ENCODE measurements around the gene GTF2IRD1. TPM values are rescaled to one million over a fixed set of nuclear protein-coding genes. Genes with fewer than 3 reads are reported as not detected.
"Not testable (repeated sequence)": the region's sequence is repeated elsewhere in the genome, so short reads cannot be mapped to it uniquely, and the experiment has no call there.

GTF2IRD1 gene
- total RNA-seq, 6 experiments from 2014 or later = 19.7 to 24.6 (median 22.4) TPM

DNA sequence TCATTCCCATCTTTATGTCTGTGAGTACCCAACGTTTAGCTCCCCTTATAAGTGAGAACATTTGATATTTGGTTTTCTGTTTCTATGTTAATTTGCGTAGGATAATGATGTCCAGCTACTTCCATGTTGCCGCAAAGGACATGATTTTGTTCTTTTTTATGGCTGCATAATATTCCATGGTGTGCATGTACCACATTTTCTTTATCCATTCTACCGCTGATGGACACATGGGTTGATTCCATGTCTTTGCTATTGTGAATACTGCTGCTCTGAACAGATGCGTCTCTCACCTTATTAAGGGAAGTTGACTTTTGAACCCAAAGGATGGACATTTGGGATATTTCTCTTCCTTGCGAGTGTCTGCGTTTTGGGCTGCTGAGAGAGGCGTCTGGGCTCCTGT lies 50.2 kb downstream of the GTF2IRD1 start:
- DNase-seq = no peak
- TF ChIP-seq, protein P1, sequence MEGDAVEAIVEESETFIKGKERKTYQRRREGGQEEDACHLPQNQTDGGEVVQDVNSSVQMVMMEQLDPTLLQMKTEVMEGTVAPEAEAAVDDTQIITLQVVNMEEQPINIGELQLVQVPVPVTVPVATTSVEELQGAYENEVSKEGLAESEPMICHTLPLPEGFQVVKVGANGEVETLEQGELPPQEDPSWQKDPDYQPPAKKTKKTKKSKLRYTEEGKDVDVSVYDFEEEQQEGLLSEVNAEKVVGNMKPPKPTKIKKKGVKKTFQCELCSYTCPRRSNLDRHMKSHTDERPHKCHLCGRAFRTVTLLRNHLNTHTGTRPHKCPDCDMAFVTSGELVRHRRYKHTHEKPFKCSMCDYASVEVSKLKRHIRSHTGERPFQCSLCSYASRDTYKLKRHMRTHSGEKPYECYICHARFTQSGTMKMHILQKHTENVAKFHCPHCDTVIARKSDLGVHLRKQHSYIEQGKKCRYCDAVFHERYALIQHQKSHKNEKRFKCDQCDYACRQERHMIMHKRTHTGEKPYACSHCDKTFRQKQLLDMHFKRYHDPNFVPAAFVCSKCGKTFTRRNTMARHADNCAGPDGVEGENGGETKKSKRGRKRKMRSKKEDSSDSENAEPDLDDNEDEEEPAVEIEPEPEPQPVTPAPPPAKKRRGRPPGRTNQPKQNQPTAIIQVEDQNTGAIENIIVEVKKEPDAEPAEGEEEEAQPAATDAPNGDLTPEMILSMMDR (IDR thresholded peaks at IDR 0.05) = no peak
- Mint-ChIP-seq H3K9me3 (no peaks in the 10 kb centered on the region), H3K27me3 (ENCODE audit: insufficient read depth) (no peaks in the 10 kb centered on the region), H3K27ac (no peak overlapping the region), H3K4me3 (no peak overlapping the region), H3K4me1 (ENCODE audit: low read depth) (no peaks in the 10 kb centered on the region), H3K36me3 (ENCODE audit: low read depth) (peaks cover 10% of the 10 kb centered on the region)

DNA sequence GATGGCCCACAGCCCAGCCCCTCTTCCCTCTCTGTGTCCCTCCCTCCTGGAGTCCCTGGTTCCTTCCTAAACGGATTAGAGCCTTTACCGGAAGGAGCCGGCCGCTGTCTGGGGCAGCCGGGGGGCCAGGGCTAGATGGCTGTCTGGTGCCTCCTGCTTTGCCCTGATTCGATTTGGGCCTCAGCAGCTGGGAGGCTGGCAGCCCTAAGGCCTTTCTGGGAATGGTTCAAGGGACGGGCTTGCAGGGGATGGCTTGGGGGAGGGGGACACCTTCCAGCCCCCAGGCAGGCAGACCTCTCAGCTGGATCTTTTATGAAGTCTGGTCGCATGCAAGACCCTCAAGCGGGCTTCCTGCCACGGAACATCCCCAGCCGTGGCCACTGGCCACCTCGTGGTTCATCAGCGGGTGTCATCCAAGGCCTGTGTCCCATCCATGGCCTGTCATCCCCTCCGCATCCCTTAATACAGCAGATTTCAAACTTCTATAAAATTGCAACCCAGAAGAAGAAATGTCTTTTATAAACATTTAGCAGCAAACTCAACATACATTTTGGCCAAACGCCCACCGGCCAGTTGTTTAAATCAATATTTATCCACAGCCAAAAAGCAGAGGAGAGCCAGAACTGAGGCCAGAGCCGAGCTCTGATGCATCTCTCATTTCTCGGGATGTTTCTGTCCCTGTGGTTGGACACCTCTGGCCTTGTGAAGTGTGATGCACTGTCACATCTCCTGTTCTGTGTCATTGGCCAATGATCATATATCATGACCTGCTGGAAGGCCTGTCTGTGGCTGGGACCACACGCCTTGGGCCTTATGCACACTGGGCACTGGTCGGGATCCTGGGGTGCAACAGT lies 52.0 kb downstream of the GTF2IRD1 start:
- DNase-seq = no peak
- Mint-ChIP-seq H3K36me3 (ENCODE audit: low read depth) (peaks cover 6% of the 10 kb centered on the region), H3K27me3 (ENCODE audit: insufficient read depth) (no peaks in the 10 kb centered on the region), H3K4me1 (ENCODE audit: low read depth) (no peaks in the 10 kb centered on the region), H3K4me3 (no peak overlapping the region), H3K27ac (no peak overlapping the region), H3K9me3 (no peaks in the 10 kb centered on the region)
- TF ChIP-seq, protein P1 (IDR thresholded peaks at IDR 0.05) = no peak

DNA sequence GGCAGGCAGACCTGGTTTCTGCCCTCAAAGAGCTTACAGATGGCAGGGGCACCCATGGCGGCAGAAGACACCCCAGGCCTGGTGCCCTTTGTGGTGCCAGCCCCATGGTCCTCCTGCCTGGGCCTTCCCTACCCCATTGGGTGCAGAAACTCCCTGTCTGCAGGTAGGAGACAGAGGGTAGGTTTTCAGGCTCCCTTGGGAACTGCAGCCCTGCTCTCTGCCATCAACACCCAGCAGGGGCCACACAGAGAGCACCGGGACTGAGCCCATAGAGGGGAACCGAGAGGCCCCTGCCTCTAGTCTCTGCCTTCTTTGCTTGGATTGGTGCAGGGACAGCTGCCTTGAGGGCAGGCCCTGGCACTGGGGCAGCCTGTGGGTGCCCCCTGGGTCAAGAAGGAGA lies 52.6 kb downstream of the GTF2IRD1 start:
- no peaks in the 10 kb centered on the region for H3K4me1 Mint-ChIP-seq (ENCODE audit: low read depth)
- TF ChIP-seq, protein P1 (IDR thresholded peaks at IDR 0.05) = no peak
- H3K9me3 Mint-ChIP-seq = no peaks in the 10 kb centered on the region
- no peak for DNase-seq
- H3K27ac Mint-ChIP-seq = no peak overlapping the region
- H3K27me3 Mint-ChIP-seq (ENCODE audit: insufficient read depth) = no peaks in the 10 kb centered on the region
- H3K4me3 Mint-ChIP-seq = no peak overlapping the region
- peaks cover 6% of the 10 kb centered on the region for H3K36me3 Mint-ChIP-seq (ENCODE audit: low read depth)

DNA sequence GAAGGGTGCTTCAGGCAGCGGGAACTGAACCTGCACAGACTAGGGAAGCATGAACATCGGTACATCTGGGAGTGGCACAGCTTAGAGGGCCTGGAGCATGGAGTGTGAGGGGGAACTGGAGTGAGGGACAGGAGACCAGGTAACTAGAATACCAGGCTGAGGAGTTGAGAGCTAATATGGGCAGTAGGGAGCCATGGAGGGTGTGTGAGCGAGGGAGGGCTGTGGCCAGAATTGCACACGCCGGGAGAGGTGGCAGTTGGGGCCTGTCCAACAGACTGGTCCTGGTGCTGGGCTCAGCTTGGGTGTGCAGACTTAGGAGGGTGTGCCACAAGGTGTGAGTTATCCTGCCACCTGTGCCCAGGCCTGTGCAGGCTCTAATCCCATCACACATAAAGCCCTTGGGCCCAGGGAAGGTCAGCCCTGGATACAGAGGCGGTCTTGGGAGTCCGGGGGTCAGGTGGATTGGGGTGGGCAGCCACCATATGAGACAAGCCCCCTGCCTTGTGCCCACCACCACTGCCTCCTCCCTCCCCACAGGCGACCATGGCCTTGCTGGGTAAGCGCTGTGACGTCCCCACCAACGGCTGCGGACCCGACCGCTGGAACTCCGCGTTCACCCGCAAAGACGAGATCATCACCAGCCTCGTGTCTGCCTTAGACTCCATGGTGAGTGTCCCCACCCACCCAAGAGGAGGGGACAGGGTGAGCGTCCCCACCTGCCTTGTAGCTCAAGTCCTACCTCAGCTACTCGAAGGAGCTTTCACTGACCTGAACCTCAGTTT lies 54.0 kb downstream of the GTF2IRD1 start:
- TF ChIP-seq, protein P1 (IDR thresholded peaks at IDR 0.05) = no peak
- no peaks in the 10 kb centered on the region for H3K9me3 Mint-ChIP-seq
- no peak overlapping the region for H3K4me3 Mint-ChIP-seq
- H3K27ac Mint-ChIP-seq = no peak overlapping the region
- no peak for DNase-seq
- H3K36me3 Mint-ChIP-seq (ENCODE audit: low read depth) = peaks cover 6% of the 10 kb centered on the region
- H3K4me1 Mint-ChIP-seq (ENCODE audit: low read depth) = no peaks in the 10 kb centered on the region
- H3K27me3 Mint-ChIP-seq (ENCODE audit: insufficient read depth) = no peaks in the 10 kb centered on the region

DNA sequence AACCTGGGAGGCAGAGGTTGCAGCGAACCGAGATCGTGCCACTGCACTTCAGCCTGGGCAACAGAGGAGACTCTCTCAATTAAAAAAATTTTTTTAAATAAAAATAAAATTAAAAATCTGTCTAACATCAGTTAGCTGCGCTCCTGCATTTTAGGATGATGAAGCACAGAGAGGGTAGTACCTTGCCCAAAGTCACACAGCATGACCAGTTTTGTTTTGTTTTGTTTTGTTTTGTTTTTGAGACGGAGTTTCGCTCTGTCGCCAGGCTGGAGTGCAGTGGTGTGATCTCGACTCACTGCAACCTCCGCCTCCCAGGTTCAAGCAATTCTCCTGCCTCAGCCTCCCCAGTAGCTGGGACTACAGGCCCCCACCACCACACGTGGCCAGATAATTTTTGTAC lies 55.7 kb downstream of the GTF2IRD1 start:
- not testable (repeated sequence) for DNase-seq; H3K27me3 Mint-ChIP-seq (ENCODE audit: insufficient read depth); H3K36me3 Mint-ChIP-seq (ENCODE audit: low read depth); H3K9me3 Mint-ChIP-seq; H3K4me3 Mint-ChIP-seq; H3K27ac Mint-ChIP-seq; H3K4me1 Mint-ChIP-seq (ENCODE audit: low read depth)

DNA sequence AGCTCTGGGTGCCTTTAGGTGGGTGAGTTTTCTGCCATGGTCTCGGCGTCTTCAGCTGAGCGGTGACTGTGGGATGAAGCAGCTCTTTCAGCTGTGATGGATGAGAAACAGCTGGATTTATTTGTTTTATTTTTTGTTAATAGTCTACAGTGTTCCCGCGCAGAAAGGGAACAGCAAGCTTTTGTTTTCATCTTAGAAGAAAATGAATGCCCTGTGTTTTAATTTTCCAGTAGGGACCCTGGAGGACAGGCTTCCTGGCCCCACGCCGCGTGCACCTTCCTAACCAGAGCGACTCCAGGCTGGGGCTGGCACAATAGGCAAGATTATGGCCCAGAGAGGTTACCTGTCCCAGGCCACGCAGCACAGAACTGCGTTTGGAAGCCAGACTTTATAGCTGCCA lies 57.6 kb downstream of the GTF2IRD1 start:
- no peaks in the 10 kb centered on the region for H3K4me1 Mint-ChIP-seq (ENCODE audit: low read depth)
- H3K4me3 Mint-ChIP-seq = no peak overlapping the region
- TF ChIP-seq, protein P1 (IDR thresholded peaks at IDR 0.05) = no peak
- no peaks in the 10 kb centered on the region for H3K9me3 Mint-ChIP-seq
- no peak overlapping the region for H3K27ac Mint-ChIP-seq
- DNase-seq = no peak
- H3K27me3 Mint-ChIP-seq (ENCODE audit: insufficient read depth) = no peaks in the 10 kb centered on the region
- no peaks in the 10 kb centered on the region for H3K36me3 Mint-ChIP-seq (ENCODE audit: low read depth)
